ENCODE measurements around the gene TRNAU1AP.
"Not testable (repeated sequence)": the region's sequence is repeated elsewhere in the genome, so short reads cannot be mapped to it uniquely, and the experiment has no call there.

The TRNAU1AP gene

DNA sequence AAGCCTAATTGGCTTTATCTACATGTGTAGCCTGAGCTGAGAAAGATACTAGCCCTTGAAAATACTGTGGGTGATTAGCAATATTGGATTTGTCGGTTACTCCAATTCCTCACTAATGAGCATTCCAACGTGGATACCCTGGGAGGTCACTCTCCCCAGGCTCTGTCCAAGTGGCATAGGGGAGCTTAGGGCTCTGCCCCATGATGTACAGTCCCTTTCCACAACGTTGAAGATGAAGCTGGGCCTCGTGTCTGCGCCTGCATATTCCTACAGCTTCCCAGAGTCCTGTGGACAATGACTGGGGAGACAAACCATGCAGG, 44.5 kb upstream of the TRNAU1AP start:
- H3K4me3 ChIP-seq (ENCODE audit: low read length): peak overlapping the region; percentile 98
- DNase-seq (ENCODE audit: low read depth): no peak
- TF ChIP-seq, protein P1, sequence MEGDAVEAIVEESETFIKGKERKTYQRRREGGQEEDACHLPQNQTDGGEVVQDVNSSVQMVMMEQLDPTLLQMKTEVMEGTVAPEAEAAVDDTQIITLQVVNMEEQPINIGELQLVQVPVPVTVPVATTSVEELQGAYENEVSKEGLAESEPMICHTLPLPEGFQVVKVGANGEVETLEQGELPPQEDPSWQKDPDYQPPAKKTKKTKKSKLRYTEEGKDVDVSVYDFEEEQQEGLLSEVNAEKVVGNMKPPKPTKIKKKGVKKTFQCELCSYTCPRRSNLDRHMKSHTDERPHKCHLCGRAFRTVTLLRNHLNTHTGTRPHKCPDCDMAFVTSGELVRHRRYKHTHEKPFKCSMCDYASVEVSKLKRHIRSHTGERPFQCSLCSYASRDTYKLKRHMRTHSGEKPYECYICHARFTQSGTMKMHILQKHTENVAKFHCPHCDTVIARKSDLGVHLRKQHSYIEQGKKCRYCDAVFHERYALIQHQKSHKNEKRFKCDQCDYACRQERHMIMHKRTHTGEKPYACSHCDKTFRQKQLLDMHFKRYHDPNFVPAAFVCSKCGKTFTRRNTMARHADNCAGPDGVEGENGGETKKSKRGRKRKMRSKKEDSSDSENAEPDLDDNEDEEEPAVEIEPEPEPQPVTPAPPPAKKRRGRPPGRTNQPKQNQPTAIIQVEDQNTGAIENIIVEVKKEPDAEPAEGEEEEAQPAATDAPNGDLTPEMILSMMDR (IDR thresholded peaks at IDR 0.05; ENCODE audit: insufficient read depth, low read depth, low read length, missing control alignments): no peak

GRCh38 chr1:28509705-28510272, 43.1 kb upstream of the TRNAU1AP start:
- H3K4me3 ChIP-seq (ENCODE audit: low read length): peak overlapping the region; percentile 98
- TF ChIP-seq, protein P1 (IDR thresholded peaks at IDR 0.05; ENCODE audit: insufficient read depth, low read depth, low read length, missing control alignments): no peak
- DNase-seq (ENCODE audit: low read depth): no peak

DNA sequence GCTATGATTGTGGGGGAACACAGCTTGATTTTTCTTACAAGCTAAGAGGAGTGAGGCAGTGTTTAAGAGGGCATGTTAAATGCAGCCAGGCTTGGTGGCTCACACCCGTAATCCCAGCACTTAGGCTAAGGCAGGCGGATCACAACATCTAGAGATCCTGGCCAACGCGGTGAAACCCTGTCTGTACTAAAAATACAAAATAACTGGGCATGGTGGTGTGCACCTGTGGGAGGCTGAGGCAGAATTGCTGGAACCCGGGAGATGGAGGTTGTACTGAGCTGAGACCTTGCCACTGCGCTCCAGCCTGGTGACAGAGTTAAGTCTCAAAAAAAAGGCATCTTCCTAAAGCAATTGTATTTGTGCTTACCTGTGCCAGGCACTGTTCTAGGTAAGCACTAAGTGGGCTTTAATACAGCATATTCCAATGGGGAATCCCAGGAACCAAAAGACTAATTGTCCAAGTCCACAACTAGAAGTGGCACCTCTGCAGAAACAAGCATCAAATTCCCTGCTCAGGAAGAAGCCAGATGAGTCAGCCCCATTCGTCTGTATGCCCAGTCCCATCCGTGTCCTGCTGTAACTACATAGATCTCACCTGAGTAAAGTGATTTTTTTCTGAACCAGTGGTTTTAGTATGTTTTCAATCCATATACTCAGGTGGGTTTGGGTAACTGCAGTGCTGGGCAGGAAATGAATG, 42.5 kb upstream of the TRNAU1AP start:
- H3K4me3 ChIP-seq (ENCODE audit: low read length): peak overlapping the region; percentile 10
- TF ChIP-seq, protein P1 (IDR thresholded peaks at IDR 0.05; ENCODE audit: insufficient read depth, low read depth, low read length, missing control alignments): no peak
- peak; percentile 68 for DNase-seq (ENCODE audit: low read depth)

DNA sequence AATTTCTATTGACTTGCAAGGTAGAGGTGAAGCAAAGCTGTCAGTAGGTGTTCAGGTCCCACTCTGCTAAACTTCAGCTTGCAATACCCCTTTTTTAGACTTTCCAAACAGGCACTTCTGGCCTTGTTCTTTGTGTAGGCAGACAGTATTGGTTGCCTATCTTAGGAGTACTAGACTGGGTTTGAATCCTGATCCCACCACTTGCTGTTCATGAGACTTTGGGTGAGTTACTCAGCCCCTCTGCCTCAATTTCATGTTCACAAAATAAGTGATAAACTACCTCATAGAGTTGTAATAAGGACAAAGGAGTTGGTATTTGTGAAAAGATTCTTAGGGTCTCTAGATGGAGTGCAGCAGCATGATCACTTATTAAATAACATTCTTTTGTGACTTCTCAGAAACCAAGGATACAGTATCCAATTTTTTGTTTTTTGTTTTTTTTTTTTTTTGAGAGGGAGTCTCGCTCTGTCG, 41.9 kb upstream of the TRNAU1AP start:
- no peak overlapping the region for H3K4me3 ChIP-seq (ENCODE audit: low read length)
- no peak for DNase-seq (ENCODE audit: low read depth)
- TF ChIP-seq, protein P1 (IDR thresholded peaks at IDR 0.05; ENCODE audit: insufficient read depth, low read depth, low read length, missing control alignments): no peak

DNA sequence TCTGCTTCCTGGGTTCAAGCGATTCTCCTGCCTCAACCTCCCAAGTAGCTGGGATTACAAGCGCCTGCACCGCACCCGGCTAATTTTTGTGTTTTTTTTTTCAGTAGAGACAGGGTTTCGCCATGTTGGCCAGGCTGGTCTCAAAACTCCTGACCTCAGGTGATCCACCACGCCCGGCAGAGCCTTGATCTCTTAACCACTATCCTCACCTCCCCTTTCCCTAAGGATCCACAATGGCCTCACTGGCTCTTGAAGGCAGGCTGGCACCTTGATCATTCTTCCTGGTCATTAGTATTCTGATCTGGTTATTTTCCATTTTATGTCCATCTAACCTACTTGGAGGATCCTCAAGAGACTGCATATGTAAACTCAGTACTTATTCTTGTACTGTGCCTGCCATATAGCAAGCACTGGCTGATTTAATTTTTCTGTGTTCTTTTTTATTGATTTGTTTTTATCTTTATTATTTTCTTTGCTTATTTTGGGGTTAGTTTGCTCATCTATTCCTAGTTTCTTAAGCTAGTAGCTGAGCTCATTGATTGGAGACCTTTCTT, 40.8 kb upstream of the TRNAU1AP start:
- no peak for DNase-seq (ENCODE audit: low read depth)
- no peak overlapping the region for H3K4me3 ChIP-seq (ENCODE audit: low read length)
- TF ChIP-seq, protein P1 (IDR thresholded peaks at IDR 0.05; ENCODE audit: insufficient read depth, low read depth, low read length, missing control alignments): no peak

DNA sequence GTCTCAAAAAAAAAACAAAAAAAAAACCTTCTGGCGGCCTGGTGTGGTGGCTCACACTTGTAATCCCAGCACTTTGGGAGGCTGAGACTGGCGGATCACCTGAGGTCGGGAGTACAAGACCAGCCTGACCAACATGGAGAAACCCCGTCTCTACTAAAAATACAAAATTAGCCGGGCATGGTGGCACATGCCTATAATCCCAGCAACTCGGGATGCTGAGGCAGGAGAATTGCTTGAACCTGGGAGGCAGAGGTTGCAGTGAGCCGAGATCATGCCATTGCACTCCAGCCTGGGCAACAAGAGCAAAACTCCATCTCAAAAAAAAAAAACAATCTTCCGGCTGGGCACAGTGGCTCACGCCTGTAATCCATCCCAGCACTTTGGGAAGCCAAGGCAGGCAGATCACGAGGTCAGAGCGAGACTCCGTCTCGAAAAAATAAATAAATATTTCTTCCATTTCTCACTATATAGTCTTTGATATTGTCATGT, 38.4 kb upstream of the TRNAU1AP start:
- H3K4me3 ChIP-seq (ENCODE audit: low read length); DNase-seq (ENCODE audit: low read depth): not testable (repeated sequence)

GRCh38 chr1:28516518-28516956, 36.3 kb upstream of the TRNAU1AP start:
- no peak for DNase-seq (ENCODE audit: low read depth)
- no peak overlapping the region for H3K4me3 ChIP-seq (ENCODE audit: low read length)
- TF ChIP-seq, protein P1 (IDR thresholded peaks at IDR 0.05; ENCODE audit: insufficient read depth, low read depth, low read length, missing control alignments): no peak

Data from epithelial cell of esophagus (primary cell).